HEK293 (cell line): ENCODE results near the gene TBC1D30.

Experiments
- CTCF ChIA-PET: fragments of 350-600 bp; formaldehyde crosslinking; extraction: SDS; loops from one replicate; lab custom pipeline; 2021; ENCODE audit warnings: antibody characterized with exemption; lab: Yijun Ruan, JAX
- POLR2A ChIA-PET: fragments of 300-600 bp; formaldehyde crosslinking; extraction: SDS; loops from one replicate; lab custom pipeline; 2020; ENCODE audit warnings: antibody characterized with exemption, inconsistent platforms; lab: Yijun Ruan, JAX
- H3K27ac ChIP-seq: fragments of 200-500 bp; sonication (Bioruptor generic); 2 replicates; pipeline ENCODE4 v1.5.1; 2014; ENCODE audit warnings: low read depth, low read length, control low read depth, inconsistent platforms; ENCODE audit errors: extremely low read depth
- H3K36me3 ChIP-seq, 2 experiments: fragments of 200-500 bp in 1 of 2; sonication (Bioruptor generic) in 1 of 2; 1 replicate in 1 of 2; 2 replicates in 1 of 2; pipeline ENCODE4 v1.5.1; 2014 to 2017; ENCODE audit warnings: inconsistent platforms in 2 of 2, low read length in 2 of 2; ENCODE audit not compliant: control insufficient read depth in 2 of 2, insufficient read depth in 1 of 2
- H3K4me1 ChIP-seq: fragments of 200-500 bp; sonication (Bioruptor generic); 2 replicates; pipeline ENCODE4 v1.5.1; 2014; ENCODE audit warnings: mild to moderate bottlenecking, low read length, inconsistent platforms; ENCODE audit not compliant: control insufficient read depth, insufficient read depth
- H3K4me3 ChIP-seq: 2 replicates; pipeline ENCODE4 v1.5.1; 2011; ENCODE audit warnings: low read depth, mild to moderate bottlenecking, control low read depth, low read length, moderate library complexity
- H3K9me3 ChIP-seq: fragments of 200-500 bp; sonication (Bioruptor generic); 2 replicates; pipeline ENCODE4 v1.5.1; 2014; ENCODE audit warnings: low read depth, low read length, inconsistent platforms; ENCODE audit not compliant: control insufficient read depth, insufficient read depth
- MYNN ChIP-seq: fragments of 450-650 bp; formaldehyde crosslinking; IDR thresholded peaks from 2 replicates; pipeline ENCODE4 v1.5.1; 2016; ENCODE audit warnings: missing biosample characterization, missing genetic modification characterization, borderline replicate concordance
- PATZ1 ChIP-seq: fragments of 450-650 bp; formaldehyde crosslinking; IDR thresholded peaks from 2 replicates; pipeline ENCODE4 v1.5.1; 2016; ENCODE audit warnings: missing biosample characterization, missing genetic modification characterization
- TRIM28 ChIP-seq: IDR thresholded peaks from 2 replicates; pipeline ENCODE4 v1.6.1; 2011; ENCODE audit warnings: low read length, control low read depth, borderline replicate concordance
- YY1 ChIP-seq: fragments of 450-650 bp; formaldehyde crosslinking; IDR thresholded peaks from 2 replicates; pipeline ENCODE4 v1.5.1; 2018; ENCODE audit warnings: missing biosample characterization, missing genetic modification characterization
- ZBTB8A ChIP-seq: fragments of 450-650 bp; formaldehyde crosslinking; IDR thresholded peaks from 2 replicates; pipeline ENCODE4 v1.5.1; 2016; ENCODE audit warnings: missing biosample characterization, missing genetic modification characterization
- ZNF239 ChIP-seq: fragments of 450-650 bp; formaldehyde crosslinking; IDR thresholded peaks from 2 replicates; pipeline ENCODE4 v1.5.1; 2016; ENCODE audit warnings: missing biosample characterization, missing genetic modification characterization
- ZNF394 ChIP-seq: fragments of 450-650 bp; formaldehyde crosslinking; IDR thresholded peaks from 2 replicates; pipeline ENCODE4 v1.5.1; 2016; ENCODE audit warnings: missing biosample characterization, missing genetic modification characterization, mild to moderate bottlenecking, moderate library complexity, borderline replicate concordance
- ZNF510 ChIP-seq: fragments of 450-650 bp; formaldehyde crosslinking; IDR thresholded peaks from 2 replicates; pipeline ENCODE4 v1.5.1; 2018; ENCODE audit warnings: mild to moderate bottlenecking, missing genetic modification characterization, missing biosample characterization; ENCODE audit not compliant: insufficient replicate concordance
- ZNF596 ChIP-seq: fragments of 450-650 bp; IDR thresholded peaks from 2 replicates; pipeline ENCODE4 v1.5.0; 2018; ENCODE audit warnings: missing biosample characterization, mild to moderate bottlenecking, missing genetic modification characterization, moderate library complexity
- ZSCAN16 ChIP-seq: fragments of 450-650 bp; formaldehyde crosslinking; IDR thresholded peaks from 2 replicates; pipeline ENCODE4 v1.5.1; 2016; ENCODE audit warnings: missing biosample characterization, missing genetic modification characterization
- TF ChIP-seq, protein P1 (sequence below): fragments of 450-650 bp; formaldehyde crosslinking; IDR thresholded peaks from 2 replicates; pipeline ENCODE4 v1.5.1; 2016; ENCODE audit warnings: missing biosample characterization, missing genetic modification characterization
- TF ChIP-seq, protein P2 (sequence below): fragments of 450-650 bp; formaldehyde crosslinking; IDR thresholded peaks from 2 replicates; pipeline ENCODE4 v1.5.1; 2016; ENCODE audit warnings: missing biosample characterization, missing genetic modification characterization
- TF ChIP-seq, protein P3 (sequence below): fragments of 450-650 bp; formaldehyde crosslinking; IDR thresholded peaks from 2 replicates; pipeline ENCODE4 v1.5.1; 2016; ENCODE audit warnings: missing biosample characterization, missing genetic modification characterization

Gene TBC1D30

GRCh38 chr12:64916411-64917261, 92.2 kb downstream of the TBC1D30 start (continued):
- TF ChIP-seq, protein P1, sequence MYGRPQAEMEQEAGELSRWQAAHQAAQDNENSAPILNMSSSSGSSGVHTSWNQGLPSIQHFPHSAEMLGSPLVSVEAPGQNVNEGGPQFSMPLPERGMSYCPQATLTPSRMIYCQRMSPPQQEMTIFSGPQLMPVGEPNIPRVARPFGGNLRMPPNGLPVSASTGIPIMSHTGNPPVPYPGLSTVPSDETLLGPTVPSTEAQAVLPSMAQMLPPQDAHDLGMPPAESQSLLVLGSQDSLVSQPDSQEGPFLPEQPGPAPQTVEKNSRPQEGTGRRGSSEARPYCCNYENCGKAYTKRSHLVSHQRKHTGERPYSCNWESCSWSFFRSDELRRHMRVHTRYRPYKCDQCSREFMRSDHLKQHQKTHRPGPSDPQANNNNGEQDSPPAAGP (tag by site-specific recombination) = no peak
- TF ChIP-seq ZSCAN16 (tag by site-specific recombination) (no peak), MYNN (tag by site-specific recombination) (no peak), TRIM28 (no peak), ZNF239 (tag by site-specific recombination) (no peak), ZBTB8A (tag by site-specific recombination) (no peak)
- TF ChIP-seq, protein P2, sequence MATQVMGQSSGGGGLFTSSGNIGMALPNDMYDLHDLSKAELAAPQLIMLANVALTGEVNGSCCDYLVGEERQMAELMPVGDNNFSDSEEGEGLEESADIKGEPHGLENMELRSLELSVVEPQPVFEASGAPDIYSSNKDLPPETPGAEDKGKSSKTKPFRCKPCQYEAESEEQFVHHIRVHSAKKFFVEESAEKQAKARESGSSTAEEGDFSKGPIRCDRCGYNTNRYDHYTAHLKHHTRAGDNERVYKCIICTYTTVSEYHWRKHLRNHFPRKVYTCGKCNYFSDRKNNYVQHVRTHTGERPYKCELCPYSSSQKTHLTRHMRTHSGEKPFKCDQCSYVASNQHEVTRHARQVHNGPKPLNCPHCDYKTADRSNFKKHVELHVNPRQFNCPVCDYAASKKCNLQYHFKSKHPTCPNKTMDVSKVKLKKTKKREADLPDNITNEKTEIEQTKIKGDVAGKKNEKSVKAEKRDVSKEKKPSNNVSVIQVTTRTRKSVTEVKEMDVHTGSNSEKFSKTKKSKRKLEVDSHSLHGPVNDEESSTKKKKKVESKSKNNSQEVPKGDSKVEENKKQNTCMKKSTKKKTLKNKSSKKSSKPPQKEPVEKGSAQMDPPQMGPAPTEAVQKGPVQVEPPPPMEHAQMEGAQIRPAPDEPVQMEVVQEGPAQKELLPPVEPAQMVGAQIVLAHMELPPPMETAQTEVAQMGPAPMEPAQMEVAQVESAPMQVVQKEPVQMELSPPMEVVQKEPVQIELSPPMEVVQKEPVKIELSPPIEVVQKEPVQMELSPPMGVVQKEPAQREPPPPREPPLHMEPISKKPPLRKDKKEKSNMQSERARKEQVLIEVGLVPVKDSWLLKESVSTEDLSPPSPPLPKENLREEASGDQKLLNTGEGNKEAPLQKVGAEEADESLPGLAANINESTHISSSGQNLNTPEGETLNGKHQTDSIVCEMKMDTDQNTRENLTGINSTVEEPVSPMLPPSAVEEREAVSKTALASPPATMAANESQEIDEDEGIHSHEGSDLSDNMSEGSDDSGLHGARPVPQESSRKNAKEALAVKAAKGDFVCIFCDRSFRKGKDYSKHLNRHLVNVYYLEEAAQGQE (tag by site-specific recombination) = no peak
- TF ChIP-seq, protein P3, sequence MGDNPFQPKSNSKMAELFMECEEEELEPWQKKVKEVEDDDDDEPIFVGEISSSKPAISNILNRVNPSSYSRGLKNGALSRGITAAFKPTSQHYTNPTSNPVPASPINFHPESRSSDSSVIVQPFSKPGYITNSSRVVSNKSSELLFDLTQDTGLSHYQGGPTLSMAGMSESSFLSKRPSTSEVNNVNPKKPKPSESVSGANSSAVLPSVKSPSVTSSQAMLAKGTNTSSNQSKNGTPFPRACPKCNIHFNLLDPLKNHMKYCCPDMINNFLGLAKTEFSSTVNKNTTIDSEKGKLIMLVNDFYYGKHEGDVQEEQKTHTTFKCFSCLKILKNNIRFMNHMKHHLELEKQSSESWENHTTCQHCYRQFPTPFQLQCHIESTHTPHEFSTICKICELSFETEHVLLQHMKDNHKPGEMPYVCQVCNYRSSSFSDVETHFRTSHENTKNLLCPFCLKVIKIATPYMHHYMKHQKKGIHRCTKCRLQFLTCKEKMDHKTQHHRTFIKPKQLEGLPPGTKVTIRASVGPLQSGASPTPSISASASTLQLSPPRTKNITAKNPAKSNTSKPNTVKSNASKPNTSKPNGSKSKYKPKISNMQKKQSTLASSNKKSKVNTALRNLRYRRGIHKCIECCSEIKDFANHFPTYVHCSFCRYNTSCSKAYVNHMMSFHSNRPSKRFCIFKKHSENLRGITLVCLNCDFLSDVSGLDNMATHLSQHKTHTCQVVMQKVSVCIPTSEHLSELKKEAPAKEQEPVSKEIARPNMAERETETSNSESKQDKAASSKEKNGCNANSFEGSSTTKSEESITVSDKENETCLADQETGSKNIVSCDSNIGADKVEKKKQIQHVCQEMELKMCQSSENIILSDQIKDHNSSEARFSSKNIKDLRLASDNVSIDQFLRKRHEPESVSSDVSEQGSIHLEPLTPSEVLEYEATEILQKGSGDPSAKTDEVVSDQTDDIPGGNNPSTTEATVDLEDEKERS (tag by site-specific recombination) = no peak

DNA sequence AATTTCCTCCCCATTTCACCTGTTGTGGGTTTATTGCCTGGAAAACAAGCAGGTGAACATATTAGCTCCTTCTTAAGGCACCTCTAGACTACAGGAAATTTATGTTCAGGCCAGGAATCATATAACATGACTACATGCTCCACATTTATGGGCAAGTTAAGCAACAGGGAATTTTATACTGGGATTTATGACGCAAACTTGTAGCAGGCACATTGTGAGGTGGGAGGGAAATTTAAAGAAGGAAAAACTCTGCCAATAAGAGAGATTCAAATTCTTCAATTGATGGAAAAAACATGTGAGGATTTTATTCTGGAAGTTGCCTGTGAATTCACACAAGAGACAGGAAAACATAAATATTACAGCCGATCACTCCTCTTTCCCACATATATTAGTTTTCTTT, 93.9 kb downstream of the TBC1D30 start:
- H3K4me1 ChIP-seq = no peaks in the 10 kb centered on the region
- no peaks in the 10 kb centered on the region for H3K36me3 ChIP-seq
- H3K27ac ChIP-seq = no peak overlapping the region
- no peak for TF ChIP-seq PATZ1 (tag by site-specific recombination)
- TF ChIP-seq ZNF596 = no peak
- TF ChIP-seq ZNF394 = no peak
- TF ChIP-seq ZNF510 (tag by site-specific recombination) = no peak
- TF ChIP-seq YY1 (tag by site-specific recombination) = no peak
- POLR2A ChIA-PET = no interaction called here
- H3K9me3 ChIP-seq = no peaks in the 10 kb centered on the region
- no peak overlapping the region for H3K4me3 ChIP-seq
- CTCF ChIA-PET = interaction anchor here (0.7 to 0.8 kb wide), 2 partner anchors 19 to 1140 kb away, joined by 3 read pairs; no protein-coding TSS in a partner anchor
